GM18867 (cell line): ENCODE measurements around the gene KCNH1.
"Not testable (repeated sequence)": the region's sequence is repeated elsewhere in the genome, so short reads cannot be mapped to it uniquely, and the experiment has no call there.

Source experiments
- ATAC-seq: cut with Tn5 transposase; IDR thresholded peaks from one replicate; pipeline ENCODE4 v1.9.1; 2021; ENCODE audit warnings: mild to moderate bottlenecking, moderate library complexity; ENCODE audit not compliant: unreplicated experiment

KCNH1 gene

GRCh38 chr1:211011128-211011527 is 122.8 kb downstream of the KCNH1 start:
- ATAC-seq, result not testable (repeated sequence)

- no peak for ATAC-seq
Measured at GRCh38 chr1:211009944-211010343, 124.0 kb downstream of the KCNH1 start.

DNA sequence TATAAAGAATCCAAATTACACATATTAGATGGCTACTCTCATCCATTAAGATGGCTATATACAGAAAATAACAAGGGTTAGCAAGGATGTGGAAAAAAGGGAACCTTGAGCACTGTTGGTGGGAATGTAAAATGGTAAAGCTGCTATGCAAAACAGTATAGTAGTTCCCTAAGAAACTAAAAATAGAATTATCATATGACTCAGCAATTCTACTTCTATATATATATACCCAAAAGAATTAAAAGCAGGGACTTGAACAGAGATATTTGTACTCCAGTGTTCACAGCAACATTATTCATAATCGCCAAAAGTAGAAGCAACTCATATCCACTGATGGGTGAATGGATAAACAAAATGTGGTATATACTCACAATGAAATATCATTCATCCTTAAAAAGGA is 126.1 kb downstream of the KCNH1 start:
- ATAC-seq, result no peak

DNA sequence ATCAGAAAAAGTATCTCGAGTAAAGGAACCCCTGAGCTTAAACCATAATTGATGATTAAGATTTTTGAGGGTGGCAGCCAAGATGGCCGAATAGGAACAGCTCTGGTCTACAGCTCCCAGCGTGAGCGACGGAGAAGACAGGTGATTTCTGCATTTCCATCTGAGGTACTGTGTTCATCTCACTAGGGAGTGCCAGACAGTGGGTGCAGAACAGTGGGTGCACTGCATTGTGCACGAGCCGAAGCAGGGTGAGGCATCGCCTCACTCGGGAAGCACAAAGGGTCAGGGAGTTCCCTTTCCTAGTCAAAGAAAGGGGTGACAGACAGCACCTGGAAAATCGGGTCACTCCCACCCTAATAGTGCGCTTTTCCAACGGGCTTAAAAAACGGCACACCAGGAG is 138.0 kb downstream of the KCNH1 start:
- ATAC-seq, result not testable (repeated sequence)

DNA sequence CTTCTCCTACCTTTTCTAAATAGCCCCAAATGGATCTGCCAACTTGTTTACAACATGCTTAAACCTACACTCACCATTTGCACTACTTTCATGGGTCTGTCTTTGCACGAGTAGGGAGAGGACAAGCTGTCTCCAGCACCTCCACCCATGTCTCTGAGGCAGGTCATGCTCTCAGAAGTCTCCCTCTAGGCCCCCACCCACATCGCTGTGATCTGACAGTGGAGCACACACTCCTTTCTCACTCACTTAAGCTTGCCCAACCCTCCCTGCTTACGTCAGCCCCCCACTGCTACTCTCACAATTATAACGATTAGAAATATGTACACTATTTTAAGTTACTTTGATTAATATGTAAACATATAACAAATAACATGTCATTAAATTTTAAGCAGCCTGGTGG is 141.1 kb downstream of the KCNH1 start:
- ATAC-seq, result no peak

GRCh38 chr1:210989905-210990304 is 144.0 kb downstream of the KCNH1 start:
- no peak for ATAC-seq

GRCh38 chr1:210981490-210981889 is 152.5 kb downstream of the KCNH1 start:
- no peak for ATAC-seq

DNA sequence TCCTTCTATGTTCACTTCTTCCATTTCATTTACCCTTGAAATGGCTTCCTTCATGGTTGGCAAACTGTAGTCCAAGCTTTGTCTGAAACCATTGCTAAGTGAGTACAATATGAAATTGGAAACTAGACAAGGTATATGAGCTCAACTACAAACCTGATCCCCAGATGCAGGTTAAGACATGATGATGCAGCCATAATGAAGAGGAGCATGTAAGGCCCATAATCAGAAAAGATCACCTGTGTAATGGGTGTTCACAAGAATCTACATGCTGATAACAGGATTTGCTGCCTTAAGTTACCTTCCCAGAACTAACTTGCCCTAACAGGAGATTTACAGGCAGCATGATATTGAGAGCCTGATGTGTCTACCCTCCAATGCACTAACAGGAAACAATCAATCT is 153.9 kb downstream of the KCNH1 start:
- no peak for ATAC-seq

DNA sequence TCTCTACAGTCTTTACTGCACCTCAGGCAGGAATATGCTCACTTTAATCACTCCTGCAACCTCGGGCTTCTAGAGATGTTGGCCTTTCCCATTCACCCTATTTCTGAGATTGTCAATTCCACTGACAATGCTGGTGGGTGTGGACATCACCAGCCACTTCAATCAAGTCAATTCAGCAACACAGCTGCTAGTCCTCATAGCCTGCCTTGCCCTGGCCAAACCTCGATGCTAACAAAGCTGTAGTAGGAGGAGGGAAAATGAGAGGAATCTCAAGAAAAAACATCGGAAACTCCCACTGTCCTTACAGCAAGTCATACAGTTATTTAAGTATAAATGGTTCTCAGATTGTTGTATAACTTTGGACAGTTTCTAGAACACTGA is 155.0 kb downstream of the KCNH1 start:
- no peak for ATAC-seq

DNA sequence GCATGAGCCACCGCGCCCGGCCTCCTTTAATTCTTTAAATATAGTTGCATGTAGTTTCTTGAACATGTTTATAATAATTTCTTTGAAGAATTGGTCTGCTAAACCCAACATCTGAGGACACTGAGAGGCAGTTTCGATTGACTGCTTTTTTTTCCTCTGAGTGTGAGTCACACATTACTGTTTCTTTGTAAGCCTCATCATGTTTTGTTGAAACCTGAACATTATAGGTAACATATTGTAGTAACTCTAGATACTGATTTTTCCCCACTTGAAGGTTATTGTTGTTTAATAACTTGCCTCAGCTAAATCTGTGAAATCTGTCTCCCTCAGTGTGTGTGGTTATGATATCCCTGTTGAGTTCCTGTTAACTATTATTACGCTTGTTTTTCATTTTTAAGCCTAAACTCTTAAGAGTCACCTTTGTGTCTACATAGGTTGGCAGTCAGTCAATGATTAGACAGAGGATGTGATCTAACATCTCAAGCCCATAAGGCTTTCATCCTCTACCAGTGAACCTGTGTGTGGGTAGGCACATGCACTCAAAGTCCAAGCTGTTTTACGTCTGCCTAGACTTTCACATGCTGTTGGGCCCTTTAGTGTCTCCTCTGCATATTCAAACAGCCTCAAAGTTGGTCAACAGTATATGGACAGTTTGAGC is 155.5 kb downstream of the KCNH1 start:
- no peak for ATAC-seq

DNA sequence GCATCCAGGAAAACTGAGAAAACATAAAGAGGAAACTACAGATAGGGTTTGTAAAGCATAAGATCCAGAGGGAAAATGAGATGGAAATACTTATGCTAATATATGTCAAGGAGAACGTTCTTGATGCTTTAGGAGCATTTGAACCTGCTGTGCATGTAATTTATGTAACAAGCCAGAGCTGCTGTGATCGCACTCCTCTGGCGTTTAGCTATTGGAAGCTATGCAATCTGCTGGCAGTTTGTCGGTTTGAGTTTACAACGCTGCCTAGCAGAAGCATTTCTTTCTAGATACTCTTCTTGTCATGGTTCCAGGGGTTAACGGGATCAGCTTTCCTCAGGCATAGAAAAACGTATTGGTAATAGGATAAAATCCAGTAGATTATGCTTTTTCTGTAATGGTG is 182.7 kb downstream of the KCNH1 start:
- ATAC-seq, result no peak

GRCh38 chr1:210949940-210950546 is 183.9 kb downstream of the KCNH1 start:
- peak; percentile 80 for ATAC-seq

DNA sequence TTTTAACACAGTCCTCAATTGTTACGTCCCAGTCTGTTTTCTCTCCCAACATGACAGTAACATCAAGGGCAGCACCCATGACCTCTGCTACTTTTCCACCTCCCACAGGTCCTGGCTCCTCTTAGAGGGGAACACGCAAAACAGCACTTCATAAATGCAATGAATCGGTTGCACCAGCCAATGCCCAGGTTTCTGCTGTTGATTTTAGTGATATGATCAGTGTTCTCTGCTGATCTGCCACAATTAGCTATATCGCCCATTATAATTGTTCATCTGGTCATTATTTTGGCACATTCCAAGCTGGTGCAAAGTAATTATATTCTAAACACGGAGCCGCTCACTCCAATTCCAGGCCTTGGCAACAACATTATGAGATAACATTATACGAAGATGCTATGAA is 184.5 kb downstream of the KCNH1 start:
- no peak for ATAC-seq

GRCh38 chr1:210949039-210949438 is 184.9 kb downstream of the KCNH1 start:
- ATAC-seq, result no peak

GRCh38 chr1:210944252-210944651 is 189.7 kb downstream of the KCNH1 start:
- no peak for ATAC-seq

DNA sequence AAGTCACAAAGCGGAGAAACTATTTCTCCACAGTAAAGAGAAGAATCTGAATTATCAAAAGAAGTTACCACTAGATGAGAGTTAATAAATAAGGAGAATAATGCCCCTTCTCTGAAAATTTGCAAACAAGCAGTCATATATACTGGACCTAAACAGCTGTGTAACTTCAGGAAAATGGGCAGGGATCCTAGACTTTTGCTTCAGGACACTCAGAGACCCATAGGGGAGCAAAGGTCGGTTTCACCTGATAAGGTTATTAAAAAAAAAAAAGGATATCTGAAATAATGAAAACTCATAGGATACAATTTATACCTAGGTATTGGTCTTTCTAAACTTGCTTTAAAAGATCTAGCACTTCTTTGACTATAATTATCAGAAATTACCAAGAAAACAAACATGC is 191.4 kb downstream of the KCNH1 start:
- ATAC-seq, result no peak

GRCh38 chr1:210940081-210940617 is 193.8 kb downstream of the KCNH1 start:
- no peak for ATAC-seq

DNA sequence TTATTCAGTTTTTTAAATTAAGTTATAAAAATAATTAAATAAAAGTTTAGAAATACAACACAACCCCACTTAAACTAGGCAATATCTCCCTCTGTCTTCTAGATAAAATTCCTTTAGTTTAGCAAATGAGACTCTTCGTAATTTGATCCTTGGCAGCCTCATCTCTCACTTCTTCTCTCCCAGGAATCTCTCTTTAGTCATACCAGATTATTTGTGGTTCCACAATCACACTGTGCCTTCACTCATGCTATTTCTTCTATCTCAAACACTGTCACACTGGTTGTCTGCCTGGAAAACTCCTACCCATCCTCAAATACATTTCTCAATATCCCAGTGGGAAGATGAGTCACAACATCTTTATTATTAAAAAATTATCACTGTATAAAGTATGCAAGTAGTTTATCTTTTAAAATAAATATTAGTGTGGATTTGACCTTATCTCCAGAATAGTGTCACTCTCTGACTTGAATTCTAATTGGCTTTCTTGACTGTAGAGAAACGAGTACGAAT is 195.5 kb downstream of the KCNH1 start:
- ATAC-seq, result no peak

GRCh38 chr1:210937846-210938245 is 196.1 kb downstream of the KCNH1 start:
- no peak for ATAC-seq

- ATAC-seq, result no peak
Measured at GRCh38 chr1:210935905-210936304, 198.0 kb downstream of the KCNH1 start.

DNA sequence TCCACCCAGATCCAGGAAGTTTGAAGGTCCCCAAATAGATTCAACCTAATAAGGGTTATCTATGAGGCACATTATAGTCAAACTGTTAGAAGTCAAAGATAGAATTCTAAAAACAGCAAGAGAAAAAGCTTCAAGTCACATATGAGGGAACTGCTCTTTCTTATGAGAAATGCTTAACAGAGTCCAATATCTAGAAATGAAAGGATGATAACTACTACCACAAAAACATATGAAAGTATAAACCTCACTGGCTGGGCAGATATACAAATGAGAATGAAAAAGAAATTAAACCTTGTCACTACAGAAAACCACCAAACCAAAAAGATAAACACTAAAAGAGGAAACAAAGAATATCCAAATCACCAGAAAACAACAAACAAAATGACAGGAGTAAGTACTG is 201.8 kb downstream of the KCNH1 start:
- peak; percentile 47 for ATAC-seq

GRCh38 chr1:210922666-210923065 is 211.3 kb downstream of the KCNH1 start:
- no peak for ATAC-seq
